H1 (cell line): ENCODE results near the gene GALT. TPM values are rescaled to one million over a fixed set of nuclear protein-coding genes. Genes with fewer than 3 reads are reported as not detected.

ENCODE experiments used
- CTCF ChIA-PET: fragments of 300-600 bp; sonication (Branson Sonifier 250); formaldehyde crosslinking; loops from one replicate; lab custom pipeline; 2021; ENCODE audit not compliant: partially characterized antibody; lab: Charles Lee
- POLR2A ChIA-PET: fragments of 300-600 bp; sonication (Branson Sonifier 250); formaldehyde crosslinking; loops from one replicate; lab custom pipeline; 2021; ENCODE audit warnings: inconsistent platforms; ENCODE audit not compliant: partially characterized antibody; lab: Charles Lee
- DNase-seq, 2 experiments: peaks; one replicate each; pipeline versions ENCODE4 v3.0.0 to v3.0.0-alpha.2; 2010 to 2022; ENCODE audit warnings: low spot score in 2 of 2, low read depth in 1 of 2, mixed read lengths in 1 of 2
- FAIRE-seq: peaks from 2 replicates; lab custom pipeline; 2011; peaks lifted over from hg19 to GRCh38; lab: Jason Lieb, UNC
- H2AFZ ChIP-seq: 2 replicates; pipeline ENCODE4 v1.8.1; 2012; ENCODE audit warnings: low read length, inconsistent platforms
- H2AK5ac ChIP-seq: 2 replicates; pipeline ENCODE4 v1.6.1; 2013; ENCODE audit warnings: low read depth, low read length
- H2BK120ac ChIP-seq: replicated peaks from 2 replicates; pipeline ENCODE3; 2013; ENCODE audit warnings: low read depth, low read length, inconsistent platforms
- H2BK12ac ChIP-seq: 2 replicates; pipeline ENCODE4 v1.6.1; 2013; ENCODE audit warnings: low read depth, low read length
- H2BK15ac ChIP-seq: 2 replicates; pipeline ENCODE4 v1.6.1; 2013; ENCODE audit warnings: low read length
- H2BK20ac ChIP-seq: 2 replicates; pipeline ENCODE4 v1.6.1; 2013; ENCODE audit warnings: low read length
- H2BK5ac ChIP-seq: 2 replicates; pipeline ENCODE4 v1.6.1; 2013; ENCODE audit warnings: low read depth, low read length
- H3K14ac ChIP-seq: 2 replicates; pipeline ENCODE4 v1.6.1; 2013; ENCODE audit warnings: inconsistent platforms; ENCODE audit not compliant: insufficient read length
- H3K18ac ChIP-seq: 2 replicates; pipeline ENCODE4 v1.6.1; 2013; ENCODE audit warnings: low read length; ENCODE audit errors: extremely low read depth
- H3K23ac ChIP-seq: 2 replicates; pipeline ENCODE4 v1.6.1; 2013; ENCODE audit warnings: inconsistent platforms; ENCODE audit not compliant: insufficient read length
- H3K23me2 ChIP-seq: 2 replicates; pipeline ENCODE4 v1.6.1; 2013; ENCODE audit warnings: low read depth, low read length
- H3K27ac ChIP-seq: 2 replicates; pipeline ENCODE4 v1.6.1; 2011; ENCODE audit warnings: low read depth, low read length, inconsistent platforms
- H3K27me3 ChIP-seq, 4 experiments: replicated peaks in 1 of 4; 1 replicate in 1 of 4; 2 replicates in 3 of 4; pipeline versions ENCODE4 v1.6.1 to v1.8.1; 2011 to 2013; ENCODE audit warnings: low read length in 3 of 4, mild to moderate bottlenecking in 3 of 4, inconsistent platforms in 2 of 4, mixed read lengths in 2 of 4, moderate library complexity in 1 of 4; ENCODE audit not compliant: control insufficient read depth in 3 of 4, insufficient read depth in 3 of 4; ENCODE audit errors: extremely low read depth in 1 of 4
- H3K36me3 ChIP-seq, 4 experiments: 2 replicates each; pipeline versions ENCODE4 v1.6.1 to v1.8.1; 2011 to 2013; ENCODE audit warnings: mild to moderate bottlenecking in 4 of 4, low read length in 3 of 4, moderate library complexity in 2 of 4, control low read depth in 1 of 4, inconsistent platforms in 1 of 4; ENCODE audit not compliant: insufficient read depth in 4 of 4, control insufficient read depth in 2 of 4
- H3K4ac ChIP-seq: replicated peaks from 2 replicates; pipeline ENCODE3; 2013; ENCODE audit warnings: low read length, low read depth, mixed read lengths, inconsistent platforms; ENCODE audit not compliant: insufficient read length
- H3K4me1 ChIP-seq, 4 experiments: replicated peaks in 1 of 4; 1 replicate in 1 of 4; 2 replicates in 3 of 4; pipeline versions ENCODE4 v1.6.1 to v1.8.1; 2011 to 2013; ENCODE audit warnings: low read length in 3 of 4, inconsistent platforms in 2 of 4, mixed read lengths in 1 of 4; ENCODE audit not compliant: insufficient read depth in 4 of 4, control insufficient read depth in 3 of 4
- H3K4me2 ChIP-seq, 2 experiments: 2 replicates each; pipeline versions ENCODE4 v1.6.1 to v1.8.1; 2011 to 2013; ENCODE audit warnings: low read depth in 2 of 2, low read length in 2 of 2, control low read depth in 1 of 2, inconsistent platforms in 1 of 2, mild to moderate bottlenecking in 1 of 2; ENCODE audit not compliant: insufficient read depth in 1 of 2
- H3K4me3 ChIP-seq, 4 experiments: fragments of 200-600, 300-600 bp in 1 of 4; sonication (generic), shearing (Covaris generic), sonication (Bioruptor Twin) in 1 of 4; 2 replicates each; pipeline versions ENCODE4 v1.5.1 to v1.8.1; 2011 to 2016; ENCODE audit warnings: low read length in 4 of 4, low read depth in 3 of 4, control low read depth in 2 of 4, inconsistent platforms in 2 of 4, mild to moderate bottlenecking in 2 of 4, mixed read lengths in 1 of 4, moderate library complexity in 1 of 4; ENCODE audit not compliant: insufficient read depth in 2 of 4; ENCODE audit errors: extremely low read depth in 1 of 4
- H3K56ac ChIP-seq: replicated peaks from 2 replicates; pipeline ENCODE3; 2013; ENCODE audit warnings: low read depth, mild to moderate bottlenecking, mixed read lengths, low read length, inconsistent platforms; ENCODE audit not compliant: insufficient read length
- H3K79me1 ChIP-seq: 2 replicates; pipeline ENCODE4 v1.6.1; 2013; ENCODE audit warnings: low read depth, low read length, control low read depth
- H3K79me2 ChIP-seq, 2 experiments: 2 replicates each; pipeline versions ENCODE4 v1.6.1 to v1.8.1; 2012 to 2013; ENCODE audit warnings: low read length in 2 of 2, mild to moderate bottlenecking in 2 of 2, inconsistent platforms in 1 of 2; ENCODE audit not compliant: insufficient read depth in 2 of 2, control insufficient read depth in 1 of 2
- H3K9ac ChIP-seq, 4 experiments: replicated peaks in 1 of 4; 1 replicate in 1 of 4; 2 replicates in 3 of 4; pipeline versions ENCODE4 v1.6.1 to v1.8.1; 2011 to 2013; ENCODE audit warnings: low read depth in 3 of 4, low read length in 3 of 4, control low read depth in 2 of 4, mild to moderate bottlenecking in 2 of 4, moderate library complexity in 2 of 4, inconsistent platforms in 1 of 4; ENCODE audit errors: extremely low read depth in 1 of 4
- H3K9me3 ChIP-seq, 2 experiments: 2 replicates each; pipeline versions ENCODE4 v1.6.1 to v1.8.1; 2012 to 2013; ENCODE audit warnings: mild to moderate bottlenecking in 2 of 2, moderate library complexity in 2 of 2, control low read depth in 1 of 2, inconsistent platforms in 1 of 2, low read depth in 1 of 2, low read length in 1 of 2, mixed read lengths in 1 of 2; ENCODE audit not compliant: insufficient read depth in 2 of 2
- H4K20me1 ChIP-seq, 2 experiments: replicated peaks in 1 of 2; 2 replicates each; pipeline versions ENCODE3 to v1.8.1; 2011 to 2013; ENCODE audit warnings: inconsistent platforms in 2 of 2, low read length in 2 of 2, mild to moderate bottlenecking in 1 of 2; ENCODE audit not compliant: insufficient read depth in 2 of 2, control insufficient read depth in 1 of 2
- H4K5ac ChIP-seq: 2 replicates; pipeline ENCODE4 v1.6.1; 2013; ENCODE audit warnings: low read length, low read depth, mixed read lengths, inconsistent platforms; ENCODE audit not compliant: insufficient read length
- H4K8ac ChIP-seq: 2 replicates; pipeline ENCODE4 v1.8.0; 2013; ENCODE audit warnings: mild to moderate bottlenecking, moderate library complexity, low read length, inconsistent platforms; ENCODE audit not compliant: insufficient read depth; ENCODE audit errors: extremely low read depth
- H4K91ac ChIP-seq: replicated peaks from 2 replicates; pipeline ENCODE3; 2013; ENCODE audit warnings: low read length, mixed read lengths, inconsistent platforms; ENCODE audit not compliant: insufficient read length
- BCL11A ChIP-seq, 2 experiments: IDR thresholded peaks; one replicate each; pipeline ENCODE4 v1.6.1; 2011; ENCODE audit warnings: low read depth in 2 of 2, low read length in 2 of 2, mild to moderate bottlenecking in 2 of 2
- EP300 ChIP-seq, 2 experiments: IDR thresholded peaks; 1 replicate in 1 of 2; 2 replicates in 1 of 2; pipeline ENCODE4 v1.6.1; 2011 to 2012; ENCODE audit warnings: low read depth in 2 of 2, low read length in 2 of 2, mild to moderate bottlenecking in 2 of 2, borderline replicate concordance in 1 of 2, inconsistent platforms in 1 of 2, moderate library complexity in 1 of 2
- EZH2 ChIP-seq: fragments of 200-600 bp; sonication (generic); IDR thresholded peaks from 2 replicates; pipeline ENCODE4 v1.7.1; 2012; ENCODE audit warnings: low read depth, mild to moderate bottlenecking, moderate library complexity, low read length, inconsistent platforms; ENCODE audit not compliant: severe bottlenecking
- GTF2F1 ChIP-seq: IDR thresholded peaks from 2 replicates; pipeline ENCODE4 v1.6.1; 2012; ENCODE audit warnings: low read depth, low read length, improper control_type of control experiment, borderline replicate concordance
- PHF8 ChIP-seq: fragments of 200-600 bp; sonication (generic); conservative IDR thresholded peaks from 2 replicates; pipeline ENCODE4 v1.7.1; 2012; ENCODE audit warnings: low read depth, mild to moderate bottlenecking, inconsistent platforms, low read length, moderate library complexity
- SUZ12 ChIP-seq: fragments of 200-600 bp; sonication (generic); IDR thresholded peaks from 2 replicates; pipeline ENCODE4 v1.6.1; 2012; ENCODE audit warnings: mild to moderate bottlenecking, inconsistent platforms, low read length, moderate library complexity, mixed read lengths
- TCF12 ChIP-seq: IDR thresholded peaks from 2 replicates; pipeline ENCODE4 v1.6.1; 2011; ENCODE audit warnings: low read depth, mild to moderate bottlenecking, low read length
- polyA plus RNA-seq, 7 experiments: library from polyadenylated mRNA; depleted of rRNA in 3 of 7; stranded (reverse) in 5 of 7; unstranded in 2 of 7; fragments of >200 nt in 5 of 7; fragments of 200-250 nt in 2 of 7; gene quantifications; 1 replicate in 5 of 7; 2 replicates in 1 of 7; 4 replicates in 1 of 7; pipeline versions ENCODE4 v1.2.1 to v1.2.3, GENCODE V29; 2011 to 2013; ENCODE audit warnings: missing spikeins in 2 of 7, mixed read lengths in 2 of 7
- total RNA-seq: library from RNA; stranded (reverse); fragmentation: NEBNext Ultra II Directional; extraction: Animal tissue kit (Norgen Biotek cat#: 25700); gene quantifications from 2 replicates; pipeline ENCODE4 v1.2.1, GENCODE V29; 2021

The GALT gene
- total and polyA plus RNA-seq, 2 of the 8 experiments (the other 6 are each of a cell fraction or from before 2014, with no cell fraction given): 21.9 to 50.6 TPM

DNA sequence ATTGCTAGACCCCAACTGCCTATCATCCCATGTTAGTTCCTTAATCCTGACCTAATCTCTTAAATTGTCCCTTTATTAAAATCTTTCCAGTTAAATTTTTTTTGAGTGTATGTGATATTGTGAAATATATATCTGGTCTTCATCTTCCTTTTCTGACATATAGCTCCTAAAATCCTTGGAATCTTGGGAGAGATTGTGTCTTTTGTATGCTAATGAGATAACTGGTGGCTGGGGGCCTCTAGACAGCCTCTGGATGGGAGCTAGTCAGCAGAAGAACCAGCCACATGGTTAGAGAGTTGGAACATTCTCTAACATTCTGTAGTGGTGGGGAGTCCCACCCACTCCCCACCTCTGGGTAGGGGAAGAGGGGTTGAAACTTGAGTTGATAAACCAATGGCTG lies 48.3 kb downstream of the GALT start:
- FAIRE-seq (no peak), DNase-seq (no peak)
- no peak overlapping the region for H2BK5ac ChIP-seq
- H3K23me2 ChIP-seq: no peaks in the 10 kb centered on the region; the same call in 1 of the 2 replicates
- H3K4ac ChIP-seq: no peak overlapping the region
- H3K4me3 ChIP-seq: no peak overlapping the region
- H4K20me1 ChIP-seq: no peaks in the 10 kb centered on the region
- H4K91ac ChIP-seq: no peak overlapping the region
- no peak overlapping the region for H2BK20ac ChIP-seq
- H2BK15ac ChIP-seq: no peak overlapping the region
- no peaks in the 10 kb centered on the region; a peak in 1 of 7 replicates for H3K4me1 ChIP-seq
- no peak overlapping the region for H3K4me2 ChIP-seq
- H3K23ac ChIP-seq: no peak overlapping the region
- ChIA-PET POLR2A (no interaction called here), CTCF (interaction anchor here (2.1 kb wide), 1 partner anchor 20 kb away, joined by 9 read pairs; no protein-coding TSS in a partner anchor)
- no peak overlapping the region for H3K56ac ChIP-seq
- H2AFZ ChIP-seq: no peak overlapping the region
- no peaks in the 10 kb centered on the region for H3K79me1 ChIP-seq
- H3K79me2 ChIP-seq: no peaks in the 10 kb centered on the region
- H3K36me3 ChIP-seq: no peaks in the 10 kb centered on the region
- H2BK120ac ChIP-seq: no peak overlapping the region
- H3K27me3 ChIP-seq: peaks cover 0 to 10% (median 4%) of the 10 kb centered on the region in 4 experiments; a peak in 4 of 7 replicates
- no peak overlapping the region for H4K8ac ChIP-seq
- H4K5ac ChIP-seq: no peak overlapping the region
- H3K18ac ChIP-seq: no peak overlapping the region
- H3K9me3 ChIP-seq: no peaks in the 10 kb centered on the region
- no peak overlapping the region for H3K9ac ChIP-seq
- H3K27ac ChIP-seq: no peak overlapping the region
- no peak overlapping the region for H2AK5ac ChIP-seq
- H3K14ac ChIP-seq: no peak overlapping the region
- H2BK12ac ChIP-seq: no peak overlapping the region
- no peak for TF ChIP-seq GTF2F1
- TF ChIP-seq BCL11A (IDR thresholded peaks at IDR 0.05; ENCODE audit: low read depth in 2 of 2, low read length in 2 of 2): no peak
- TF ChIP-seq EZH2: no peak
- no peak for TF ChIP-seq TCF12
- TF ChIP-seq PHF8: no peak
- no peak for TF ChIP-seq SUZ12
- no peak for TF ChIP-seq EP300 (IDR thresholded peaks at IDR 0.05; ENCODE audit: borderline replicate concordance in 1 of 2, low read depth in 2 of 2, low read length in 2 of 2)
